GM19468 (cell line): ENCODE measurements around the gene MBOAT2.

Experiments used
- ATAC-seq: cut with Tn5 transposase; IDR thresholded peaks from one replicate; pipeline ENCODE4 v1.9.1; 2021; ENCODE audit warnings: mild to moderate bottlenecking, moderate library complexity, moderate number of reproducible peaks; ENCODE audit not compliant: unreplicated experiment; ENCODE audit errors: extremely low read depth

Gene MBOAT2

DNA sequence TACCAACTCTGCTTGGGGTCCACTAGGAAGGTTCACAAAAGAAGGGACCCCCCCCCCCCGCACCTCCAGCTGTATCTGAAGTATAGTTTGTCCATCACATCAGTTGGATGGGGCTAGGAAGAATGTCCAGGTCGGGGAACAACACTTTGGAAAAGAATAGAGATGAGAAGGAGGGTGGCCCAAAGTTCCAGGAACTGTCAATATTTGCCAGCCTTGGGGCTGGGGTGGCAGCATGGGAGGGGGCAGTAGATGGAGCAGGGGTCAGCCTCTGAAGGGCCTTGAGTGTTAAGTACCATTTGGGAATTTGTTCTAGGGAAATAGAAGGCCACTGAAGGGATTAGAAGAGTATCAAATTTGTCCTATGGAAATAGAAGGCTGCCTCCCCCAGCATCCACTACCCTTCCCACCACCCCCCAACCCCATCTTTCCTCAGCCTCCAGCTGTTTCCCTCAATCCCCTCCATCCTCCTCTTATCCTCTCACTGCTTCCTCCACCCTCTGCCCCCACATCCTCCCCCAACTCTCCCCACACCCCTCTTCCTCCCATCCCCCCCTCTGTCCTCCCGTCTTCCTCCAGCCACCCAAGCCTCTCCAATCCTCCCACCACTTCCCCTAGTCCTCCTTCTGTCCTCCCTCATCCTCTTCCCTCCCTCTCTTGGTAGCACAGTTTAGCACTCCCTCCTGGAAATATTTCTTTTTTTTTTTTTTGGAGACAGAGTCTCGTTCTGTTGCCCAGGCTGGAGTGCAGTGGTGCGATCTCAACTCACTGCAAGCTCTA, 164.1 kb downstream of the MBOAT2 start:
- ATAC-seq, result no peak

DNA sequence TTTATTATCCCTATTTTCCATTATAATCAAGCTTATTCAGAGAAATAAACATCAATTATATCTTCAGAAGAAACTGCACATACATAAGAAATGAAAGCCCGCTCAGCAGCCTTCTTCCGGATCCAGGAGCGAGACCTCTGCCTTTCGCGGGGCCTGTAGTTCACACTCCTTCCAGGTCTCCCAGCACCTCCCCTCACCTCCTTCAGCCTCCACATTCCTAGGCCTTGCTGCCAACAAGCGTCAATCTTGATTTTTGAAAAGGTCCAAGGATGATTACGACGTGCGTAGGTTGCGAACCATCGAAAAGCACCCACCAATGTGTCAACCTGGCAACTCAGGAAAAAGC, 165.7 kb downstream of the MBOAT2 start:
- no peak for ATAC-seq

DNA sequence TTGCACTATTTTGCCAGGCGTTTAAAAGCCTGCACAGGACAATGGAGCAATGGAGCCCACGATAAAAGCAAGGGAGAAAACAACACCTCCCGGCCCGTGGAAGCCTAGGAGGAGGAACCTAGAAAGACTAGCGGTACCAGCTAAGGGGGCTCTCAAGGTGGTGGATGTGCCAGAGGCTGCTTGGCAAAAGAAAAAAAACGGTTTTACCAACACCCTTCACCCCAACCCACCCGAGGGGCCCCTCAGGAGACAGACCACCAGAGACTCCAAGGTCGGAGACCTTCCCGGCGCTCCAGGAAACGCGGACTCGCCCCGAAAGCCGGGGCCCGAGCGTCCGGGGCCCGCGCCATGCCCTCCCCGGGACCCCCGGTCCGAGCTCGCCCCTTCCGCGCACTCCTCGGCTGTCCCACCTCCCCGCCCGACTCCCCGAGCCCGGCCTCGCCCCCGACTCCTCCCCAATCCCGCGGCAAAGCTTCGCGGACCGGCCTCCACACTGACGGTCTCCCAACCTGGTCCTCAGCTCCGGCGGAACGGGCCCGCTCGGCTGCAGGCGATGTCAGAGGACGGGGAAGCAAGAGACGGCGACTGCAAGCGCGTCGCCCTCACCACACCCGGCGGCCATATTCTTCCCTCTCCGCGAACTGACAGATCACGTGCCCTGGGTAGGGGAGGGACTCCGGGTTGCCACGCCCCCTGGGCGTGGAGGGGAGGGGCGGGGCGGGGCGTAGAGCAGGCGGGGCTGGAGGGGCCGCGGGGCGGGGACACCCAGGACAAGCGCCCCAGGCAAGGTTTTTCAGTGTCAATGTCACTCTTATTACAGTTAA, 166.3 kb downstream of the MBOAT2 start, which contains the start of gene KIDINS220:
Gene KIDINS220 (minus strand): TSS at position 643 of the 824 bp plus-strand sequence. CDS start 10,520 bp downstream, outside the sequence.
- ATAC-seq, result peak; percentile 49

DNA sequence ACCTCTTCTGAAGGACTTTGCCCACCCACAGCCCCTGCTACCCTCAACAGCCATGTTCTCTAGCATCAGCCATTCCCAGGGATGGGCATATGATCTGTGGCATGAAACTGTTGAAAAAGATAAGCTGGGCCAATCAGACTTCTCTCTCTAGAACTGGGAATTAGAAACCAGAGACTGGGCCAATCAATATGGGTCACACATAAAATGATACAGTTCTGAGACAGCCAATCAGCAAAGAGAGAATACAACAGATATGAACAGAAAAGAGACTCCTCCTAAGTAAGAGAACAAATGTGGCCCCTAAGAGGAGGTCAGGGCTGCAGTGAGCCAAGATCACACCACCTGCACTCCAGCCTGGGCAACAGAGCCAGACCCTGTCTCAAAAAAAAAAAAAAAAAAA, 168.2 kb downstream of the MBOAT2 start:
- no peak for ATAC-seq

DNA sequence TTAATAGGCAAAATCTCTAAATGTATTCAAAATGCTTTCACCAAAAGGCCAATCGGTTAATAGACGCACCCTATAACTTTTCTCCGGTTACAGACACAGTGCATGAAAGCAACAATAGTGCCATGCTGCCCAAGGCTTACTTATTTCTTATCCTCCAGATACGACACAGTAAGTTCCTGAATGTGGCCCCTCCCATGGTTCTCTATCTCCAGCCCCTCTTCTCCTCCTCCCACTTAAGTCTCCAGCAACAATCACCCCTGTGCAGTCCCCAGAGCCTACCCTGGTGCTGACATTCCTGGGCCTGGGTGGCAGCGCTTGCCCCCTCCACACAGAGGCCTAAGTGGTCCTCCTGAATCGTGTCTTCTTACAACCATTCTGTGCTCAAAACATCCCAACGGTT, 169.6 kb downstream of the MBOAT2 start:
- no peak for ATAC-seq

DNA sequence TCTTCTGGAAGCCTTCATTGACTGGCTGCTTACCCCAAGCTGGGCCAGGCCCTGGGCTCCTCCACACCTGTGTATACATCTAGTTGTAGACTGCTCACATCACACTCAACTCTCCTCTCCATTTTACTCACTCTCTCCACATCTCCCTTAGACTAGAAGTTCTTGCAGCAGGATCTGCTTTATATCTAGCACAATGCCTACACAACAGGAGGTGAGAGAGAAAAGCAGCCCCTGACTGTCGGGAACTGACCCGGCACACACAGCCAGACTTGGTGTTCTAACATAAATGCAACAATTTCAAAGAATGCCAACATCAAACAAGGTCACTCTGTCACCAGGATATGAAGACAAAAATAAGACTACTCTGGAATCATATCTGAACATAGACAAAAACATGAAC, 172.0 kb downstream of the MBOAT2 start:
- ATAC-seq, result no peak

DNA sequence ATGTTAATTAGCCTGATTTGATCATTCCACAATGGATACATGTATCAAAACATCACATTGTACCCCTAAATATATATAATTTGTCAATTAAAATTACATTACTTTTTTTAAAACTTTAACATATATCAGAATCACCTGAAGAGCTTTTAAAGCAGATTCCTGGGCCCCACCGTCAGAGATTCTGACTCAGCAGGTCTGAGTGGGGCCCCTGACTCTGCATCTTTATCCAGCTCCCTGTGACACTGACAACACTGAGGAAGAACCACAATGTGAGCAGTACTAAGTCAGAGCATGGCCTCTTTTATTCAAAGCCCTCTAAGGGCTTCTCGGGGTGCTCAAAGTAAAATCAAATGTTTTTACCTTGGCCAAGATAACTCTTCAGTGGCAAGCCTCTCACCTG, 175.8 kb downstream of the MBOAT2 start:
- ATAC-seq, result no peak

DNA sequence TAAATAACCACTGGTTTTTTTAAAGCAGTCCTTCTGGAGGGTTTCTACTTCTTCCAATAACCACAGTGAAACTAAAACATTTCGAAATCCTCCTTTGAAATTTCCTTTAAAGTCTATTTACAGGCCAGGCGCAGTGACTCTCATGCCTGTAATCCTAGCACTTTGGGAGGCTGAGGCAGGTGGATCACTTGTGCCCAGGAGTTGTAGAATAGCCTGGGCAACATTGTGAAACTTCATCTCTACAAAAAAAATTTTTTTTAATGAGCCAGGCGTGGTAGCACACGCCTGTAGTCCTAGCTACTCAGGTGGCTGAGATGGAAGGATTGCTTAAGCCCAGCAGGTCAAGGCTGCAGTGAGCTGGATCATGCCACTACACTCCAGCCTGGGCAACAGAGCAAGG, 181.3 kb downstream of the MBOAT2 start:
- no peak for ATAC-seq

DNA sequence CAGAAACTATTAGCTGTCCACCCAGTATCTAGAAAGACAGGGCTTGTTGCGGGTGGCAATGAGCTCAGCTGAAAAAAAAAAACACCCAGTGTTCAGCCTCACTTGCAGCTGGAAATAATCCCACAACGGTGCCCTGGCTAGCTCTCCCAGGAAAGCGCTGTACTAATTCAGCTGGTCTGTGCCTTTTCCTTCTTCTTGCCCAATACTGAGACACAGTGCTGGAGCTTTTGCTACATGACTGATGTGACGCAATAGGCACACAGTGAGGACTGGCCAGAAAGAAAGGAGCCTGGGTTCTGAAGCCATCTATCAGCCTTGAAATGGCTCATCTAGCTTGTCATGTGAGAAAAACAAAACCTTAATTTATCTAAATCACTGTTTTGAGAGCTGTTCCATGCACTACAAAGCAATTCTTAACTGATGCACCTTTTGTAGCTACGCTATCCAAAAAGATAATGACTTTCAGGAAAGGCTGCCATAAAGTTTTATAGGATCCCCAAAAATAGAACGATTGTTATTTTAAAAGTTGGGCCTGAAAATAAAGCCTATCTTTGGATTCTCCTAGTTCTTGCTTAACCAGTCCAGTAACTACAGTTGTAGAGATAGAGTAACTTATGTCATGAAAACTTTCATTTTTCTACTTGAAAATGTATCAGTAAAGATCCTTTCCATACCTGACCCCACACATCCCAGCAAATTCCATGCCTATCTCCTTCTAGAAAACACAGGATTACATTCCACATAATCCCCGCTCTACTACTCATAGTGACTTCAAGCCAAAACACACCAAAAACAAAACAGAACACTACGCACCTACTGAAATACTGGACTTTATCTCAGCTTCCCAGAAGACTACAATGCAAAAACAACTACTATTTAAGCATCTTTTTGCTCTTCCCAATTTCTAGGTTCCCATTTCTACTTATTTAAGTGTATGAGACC, 181.9 kb downstream of the MBOAT2 start:
- no peak for ATAC-seq

DNA sequence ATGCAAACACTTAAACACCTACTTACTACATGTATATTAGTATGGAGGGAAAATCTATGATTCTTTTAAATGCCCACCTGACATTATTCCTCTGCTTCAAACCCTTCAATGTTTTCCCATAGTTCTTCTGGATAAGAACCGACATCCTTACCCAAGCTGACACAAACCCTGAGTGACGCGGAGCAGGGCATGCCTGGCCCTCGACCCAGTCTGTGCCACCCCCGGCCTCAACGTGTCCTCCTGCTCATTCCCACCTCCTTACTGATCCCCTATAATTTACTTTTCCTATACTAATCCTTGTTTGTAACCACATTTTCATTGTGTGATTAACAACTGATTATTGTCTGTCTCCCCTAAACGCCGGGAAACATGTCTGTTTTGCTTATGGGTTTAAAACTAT, 183.5 kb downstream of the MBOAT2 start:
- no peak for ATAC-seq

DNA sequence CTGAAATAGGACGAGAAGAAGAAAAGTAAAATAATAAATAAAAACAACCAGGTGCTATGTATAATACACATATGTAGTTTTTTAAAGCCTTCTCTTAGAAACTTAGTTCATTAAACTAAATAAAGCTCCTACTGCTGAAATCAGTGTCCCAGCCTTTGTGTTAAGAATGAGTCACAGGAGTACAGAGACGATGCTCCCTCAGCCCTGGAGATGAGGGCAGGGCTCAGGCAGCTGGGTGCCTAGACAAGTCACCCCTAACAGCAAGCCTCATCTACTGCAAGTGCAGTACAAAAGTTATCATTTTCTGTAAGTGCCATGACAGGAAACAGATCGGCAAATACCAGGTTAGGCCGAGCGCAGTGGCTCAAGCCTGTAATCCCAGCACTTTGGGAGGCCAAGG, 184.3 kb downstream of the MBOAT2 start:
- no peak for ATAC-seq

DNA sequence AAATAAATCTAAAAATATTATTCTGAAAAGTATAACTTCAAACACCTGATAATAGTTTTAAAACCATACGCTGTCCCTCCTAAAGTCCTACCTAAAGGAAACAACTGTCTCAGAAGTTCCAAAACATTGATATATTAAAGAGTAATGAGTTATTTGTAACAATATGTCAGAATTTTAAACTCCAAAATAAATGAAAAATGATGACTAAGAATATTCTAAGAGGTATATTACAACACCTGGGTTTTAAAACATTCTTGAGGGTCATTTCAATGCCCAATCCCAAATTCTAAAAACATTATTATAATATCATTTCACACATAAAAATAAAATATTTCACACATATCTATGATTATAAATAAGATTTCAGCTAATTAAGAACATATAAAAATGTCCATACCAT, 186.3 kb downstream of the MBOAT2 start:
- no peak for ATAC-seq

DNA sequence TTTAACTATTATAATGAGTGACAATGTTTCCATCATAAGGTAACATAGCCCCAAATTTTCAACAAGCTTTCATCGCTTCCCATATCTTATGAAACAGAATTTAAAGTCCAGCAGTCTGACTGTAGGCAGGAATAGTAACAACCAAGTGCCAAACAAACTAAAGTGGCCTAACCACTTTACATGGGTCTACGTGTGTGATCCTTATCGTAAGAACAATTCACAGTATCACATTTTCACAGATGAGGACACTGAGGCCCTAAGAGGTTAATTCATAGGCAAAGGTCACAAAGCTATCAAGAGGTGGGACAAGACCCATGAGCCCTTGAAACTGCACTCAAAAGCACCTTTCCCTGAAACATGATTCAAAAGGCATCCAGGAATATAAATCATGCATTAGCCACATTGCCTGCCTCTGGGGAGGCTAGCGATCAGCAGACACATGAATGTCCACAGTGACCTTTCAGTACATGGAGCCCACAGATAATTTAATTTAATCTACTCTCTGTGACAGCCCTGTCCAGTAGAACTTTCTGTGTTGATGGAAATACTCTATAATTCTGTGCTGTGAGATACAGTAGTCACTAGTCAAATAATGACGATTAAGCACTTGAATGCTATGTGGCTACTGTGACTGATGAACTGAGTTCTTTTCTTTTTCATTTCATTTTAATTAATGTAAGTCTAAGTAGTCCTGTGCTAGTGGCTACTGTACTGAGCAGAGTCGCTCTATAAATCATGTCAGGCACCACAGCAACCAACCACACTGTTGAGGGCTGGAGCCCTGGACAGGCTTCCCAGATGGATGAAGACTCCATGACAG, 196.4 kb downstream of the MBOAT2 start:
- no peak for ATAC-seq

DNA sequence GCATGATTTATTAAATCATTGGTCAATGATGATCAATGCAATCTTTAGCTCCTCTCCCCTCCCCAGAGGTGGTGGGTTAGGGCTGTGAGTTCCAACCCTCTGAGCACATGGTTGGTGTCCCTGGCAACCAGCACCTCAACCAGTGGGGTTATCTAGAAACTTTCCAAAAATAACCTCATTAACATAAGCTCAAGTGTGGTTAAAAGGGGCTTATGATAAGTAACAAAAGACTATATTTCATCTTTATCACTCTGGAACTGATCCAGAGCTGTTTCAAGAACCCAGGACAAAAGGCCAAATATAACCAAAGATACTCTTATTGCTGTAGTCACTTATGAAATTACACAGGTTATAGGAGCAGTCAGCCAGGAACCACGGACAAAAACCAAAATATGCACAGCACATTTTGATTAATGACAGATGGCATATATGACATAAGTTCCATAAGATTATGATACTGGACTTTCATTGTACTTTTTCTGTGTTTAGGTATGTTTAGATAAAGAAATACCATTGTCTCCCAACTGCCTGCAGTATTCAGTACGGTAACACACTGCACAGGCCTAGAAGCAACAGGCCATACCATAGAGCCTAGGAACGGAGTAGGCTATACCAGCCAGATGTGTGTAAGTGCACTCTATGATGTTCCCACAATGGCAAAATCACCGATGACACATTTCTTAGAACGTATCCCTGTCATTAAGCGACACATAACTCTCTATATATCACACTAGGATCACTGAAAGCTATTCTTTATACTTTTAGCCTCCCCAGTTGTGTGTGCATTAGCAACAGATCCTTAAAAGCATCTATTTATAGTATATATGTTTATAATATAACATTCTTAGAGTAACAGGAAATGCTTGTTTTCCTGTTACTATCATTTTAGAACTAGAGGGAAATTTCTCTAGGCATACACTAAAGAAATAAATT, 197.9 kb downstream of the MBOAT2 start:
- no peak for ATAC-seq

DNA sequence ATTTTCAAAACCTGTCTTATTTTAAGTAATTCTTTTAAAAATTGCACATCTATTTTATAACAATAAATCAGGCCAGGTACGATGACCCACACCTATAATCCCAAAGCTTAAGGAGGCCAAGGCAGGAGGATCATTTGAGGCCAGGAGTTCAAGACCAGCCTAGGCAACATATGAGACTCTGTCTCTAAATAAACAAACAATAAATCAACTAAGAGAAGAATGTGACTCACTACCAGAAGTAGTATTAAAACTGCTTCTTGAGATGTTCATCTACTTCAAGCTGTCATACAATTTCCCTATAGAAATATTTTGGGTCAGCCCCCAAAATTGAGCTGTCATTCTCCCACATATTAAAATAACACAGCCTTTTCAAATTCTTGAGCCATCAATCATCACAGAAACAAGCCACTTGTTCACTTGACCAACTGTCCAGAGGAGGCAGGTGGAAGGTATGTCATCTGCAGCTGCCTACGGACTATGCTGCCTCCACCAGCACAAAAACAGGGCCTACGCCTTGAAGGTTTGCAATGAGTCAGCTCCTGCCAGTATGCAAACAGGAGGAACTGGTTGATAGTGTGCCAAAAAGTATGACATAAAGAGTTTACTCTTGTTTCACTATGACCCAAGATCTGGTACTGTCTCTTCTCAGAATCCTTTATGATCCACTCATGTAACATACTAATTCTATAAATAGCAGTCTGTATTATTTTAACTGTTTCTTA, 199.7 kb downstream of the MBOAT2 start:
- peak; percentile 89 for ATAC-seq

DNA sequence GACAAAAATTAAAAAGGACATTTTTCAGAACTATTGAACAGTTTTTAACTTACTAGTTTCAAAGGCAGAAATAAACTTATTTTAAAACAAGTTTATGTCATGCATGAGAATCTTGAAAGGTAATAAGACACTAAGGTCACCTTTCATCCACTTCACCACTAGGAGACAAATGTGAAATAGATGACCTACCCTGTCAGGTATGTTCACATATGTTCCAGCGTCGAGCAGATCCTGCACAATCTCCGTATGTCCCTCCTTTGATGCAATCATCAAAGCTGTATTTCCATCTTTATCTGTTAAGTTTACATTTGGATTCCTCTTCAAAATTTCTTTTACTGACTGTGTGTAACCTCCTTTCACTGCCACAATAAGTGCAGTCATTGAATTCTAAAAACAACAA, 200.7 kb downstream of the MBOAT2 start:
- ATAC-seq, result no peak
